Raji (cell line): ENCODE measurements around the gene BTBD10.

Source experiments
- POLR2A ChIP-seq: IDR thresholded peaks from 2 replicates; pipeline ENCODE4 v1.6.1; 2011; ENCODE audit warnings: low read depth, low read length, control low read depth; ENCODE audit not compliant: insufficient read depth

Gene BTBD10

DNA sequence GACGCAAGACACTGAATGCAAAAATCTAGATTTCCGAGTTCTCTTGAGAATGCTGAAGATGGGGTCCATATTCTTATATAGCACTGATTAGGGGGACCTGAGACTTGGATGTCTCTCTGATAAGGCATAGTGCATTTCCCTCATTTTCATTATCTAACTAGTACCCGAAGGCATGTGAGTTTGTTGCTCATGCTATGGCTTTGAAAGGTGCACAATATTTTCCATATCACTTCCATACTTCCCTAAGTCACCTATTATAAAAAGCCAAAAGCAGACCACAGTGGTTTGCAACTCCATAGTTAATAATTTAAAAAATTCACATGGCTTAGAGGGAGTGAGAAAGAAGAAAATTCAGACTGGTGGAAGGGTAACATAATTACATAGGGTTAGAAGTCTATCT, 1.7 kb downstream of the BTBD10 start:
- no peak for TF ChIP-seq POLR2A

DNA sequence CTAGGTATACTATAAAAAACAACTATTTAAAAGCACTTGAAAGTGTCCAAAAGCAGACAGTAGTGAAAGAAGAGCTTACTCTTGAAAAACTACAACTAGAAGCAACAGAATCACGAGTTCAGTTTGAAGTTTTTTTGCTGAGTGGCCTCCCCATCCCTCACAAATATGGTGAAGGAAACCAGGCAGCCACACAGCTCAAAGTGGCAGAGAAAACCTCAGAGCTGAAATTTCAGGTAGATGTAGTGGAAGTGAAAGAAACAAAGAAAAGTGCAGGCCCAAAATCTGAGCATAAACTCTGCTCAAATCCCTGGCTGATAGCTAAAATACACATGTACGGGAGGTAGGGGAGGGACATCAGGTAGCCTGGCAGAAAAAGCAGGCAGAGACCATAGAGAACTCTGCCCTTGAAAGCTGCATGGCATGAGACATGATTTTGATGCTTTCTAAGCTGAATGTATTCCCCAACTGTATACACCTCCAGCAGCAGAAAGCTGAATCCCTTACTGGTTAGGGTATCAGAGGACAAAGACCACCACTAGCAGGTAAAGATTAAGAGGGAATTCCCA, 12.1 kb downstream of the BTBD10 start:
- TF ChIP-seq POLR2A: no peak

DNA sequence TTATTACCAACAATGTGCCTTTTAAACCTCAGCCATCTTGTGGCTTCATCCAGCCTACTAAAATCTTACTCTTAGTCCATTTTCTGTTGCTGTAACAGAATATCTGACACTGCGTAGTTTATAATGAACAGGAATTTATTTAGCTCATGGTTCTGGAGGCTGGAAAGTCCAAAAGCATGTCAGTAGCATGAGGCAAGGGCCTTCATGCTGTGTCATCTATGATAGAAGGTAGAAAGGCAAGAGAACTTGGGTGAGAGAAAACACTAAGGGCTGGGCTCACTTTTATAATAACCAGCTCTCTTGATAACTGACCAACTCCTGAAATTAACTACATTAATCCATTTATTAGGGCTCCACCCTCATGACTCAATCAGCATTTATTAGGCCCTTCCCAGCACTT, 13.5 kb downstream of the BTBD10 start:
- no peak for TF ChIP-seq POLR2A

DNA sequence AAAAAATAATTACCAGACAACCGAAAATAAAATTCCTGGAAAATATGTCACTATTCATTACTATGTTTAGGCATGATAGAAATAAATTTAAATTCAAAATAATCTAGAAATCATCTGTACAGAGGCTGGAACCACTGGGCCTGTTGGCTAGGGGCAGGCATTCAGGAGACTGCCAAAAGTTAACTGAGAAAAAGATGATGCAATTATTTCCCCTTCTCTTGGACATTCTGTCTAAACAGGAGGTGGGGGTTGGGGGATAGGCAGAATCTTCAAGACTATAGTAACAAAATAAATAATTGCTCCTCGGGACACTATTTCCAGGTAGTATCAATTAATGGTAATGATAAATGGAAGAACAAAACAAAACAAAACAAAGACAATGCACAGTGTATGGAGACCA, 14.1 kb downstream of the BTBD10 start:
- TF ChIP-seq POLR2A: no peak

DNA sequence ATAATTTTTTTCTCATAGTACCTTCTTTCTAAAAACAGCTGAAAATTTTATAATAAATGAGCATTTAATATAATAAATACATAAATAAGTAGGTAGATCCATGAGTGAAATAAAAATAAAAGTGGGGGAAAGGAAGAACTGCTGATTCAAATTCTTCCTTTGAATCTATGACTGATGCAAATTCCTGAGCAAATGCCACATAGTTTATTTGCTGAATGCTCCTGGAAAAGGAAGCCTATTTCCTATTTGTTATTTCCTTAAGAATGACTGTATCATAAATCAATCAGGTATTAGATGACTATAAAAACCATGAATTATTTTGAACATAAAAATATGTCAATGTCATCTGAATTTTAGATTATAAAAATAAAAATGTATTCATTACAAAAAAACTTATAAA, 16.6 kb downstream of the BTBD10 start:
- TF ChIP-seq POLR2A: no peak

DNA sequence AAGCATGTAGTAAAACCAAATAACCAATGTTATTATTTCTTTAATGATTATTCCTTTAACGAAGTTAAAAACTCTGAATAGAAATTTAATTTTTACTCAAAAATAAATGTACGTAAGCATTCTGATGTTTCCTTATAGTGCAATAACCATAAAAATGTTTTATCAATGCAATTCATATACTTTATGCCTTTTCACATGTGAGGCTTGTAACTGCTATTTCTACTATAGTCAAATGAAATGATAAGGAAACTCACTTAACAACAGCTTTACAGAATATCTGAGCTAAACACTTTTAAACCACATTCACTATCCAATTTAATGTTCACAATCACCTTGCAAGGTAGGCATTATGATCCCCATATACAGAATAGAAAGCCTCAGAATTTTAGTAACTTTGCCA, 17.4 kb downstream of the BTBD10 start:
- TF ChIP-seq POLR2A: no peak

DNA sequence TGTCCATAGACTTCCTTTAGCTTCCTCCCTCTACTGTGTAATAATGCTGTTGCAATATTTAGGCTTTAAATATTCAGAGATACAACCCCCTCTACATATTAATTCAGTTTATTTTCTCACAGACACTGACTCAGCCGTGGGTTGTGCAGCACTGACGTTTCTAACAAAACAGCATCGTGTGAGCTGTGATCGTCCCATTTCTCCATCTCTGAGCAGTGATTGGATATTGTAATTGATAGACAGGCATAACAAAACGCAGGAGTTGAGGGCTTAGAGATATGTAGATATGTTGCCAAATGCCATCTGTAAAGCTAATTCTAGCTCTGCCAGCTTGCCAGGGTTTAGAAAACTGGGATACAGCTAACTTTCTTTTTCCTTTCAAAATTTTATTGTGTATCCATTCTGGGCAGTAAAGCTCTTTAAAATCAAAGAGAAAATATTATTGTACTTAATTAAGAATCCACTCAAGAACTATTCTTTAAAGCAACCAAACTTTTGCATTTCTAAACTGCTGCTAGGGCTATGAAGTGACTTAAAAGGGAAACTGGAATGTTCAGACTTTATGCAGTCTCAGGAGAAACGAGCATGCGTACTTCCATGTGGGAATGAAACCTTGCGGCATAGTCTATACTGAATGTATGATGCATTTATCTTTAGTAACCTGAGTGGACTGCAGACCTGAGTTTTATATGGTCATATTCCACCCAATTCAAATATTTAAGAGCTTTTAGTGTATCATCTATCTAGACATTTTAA, 22.7 kb downstream of the BTBD10 start:
- no peak for TF ChIP-seq POLR2A

DNA sequence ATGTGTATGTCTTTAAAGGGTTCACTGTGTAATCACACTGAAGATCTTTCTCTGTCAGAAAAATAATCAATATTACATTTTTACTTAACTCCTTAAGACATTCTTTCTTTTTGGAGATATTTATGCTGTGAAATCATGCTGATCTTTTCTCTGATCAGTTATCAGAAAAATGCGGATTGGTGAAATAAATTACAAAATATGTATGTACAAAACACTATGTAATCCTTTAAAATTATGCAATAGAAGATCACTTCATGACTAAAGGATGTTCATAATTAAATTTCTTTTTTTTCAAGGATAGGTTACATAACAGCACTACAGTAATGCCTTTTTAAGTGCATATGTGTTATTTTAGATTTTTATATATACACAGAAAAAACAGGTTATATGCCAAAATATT, 24.7 kb downstream of the BTBD10 start:
- no peak for TF ChIP-seq POLR2A

DNA sequence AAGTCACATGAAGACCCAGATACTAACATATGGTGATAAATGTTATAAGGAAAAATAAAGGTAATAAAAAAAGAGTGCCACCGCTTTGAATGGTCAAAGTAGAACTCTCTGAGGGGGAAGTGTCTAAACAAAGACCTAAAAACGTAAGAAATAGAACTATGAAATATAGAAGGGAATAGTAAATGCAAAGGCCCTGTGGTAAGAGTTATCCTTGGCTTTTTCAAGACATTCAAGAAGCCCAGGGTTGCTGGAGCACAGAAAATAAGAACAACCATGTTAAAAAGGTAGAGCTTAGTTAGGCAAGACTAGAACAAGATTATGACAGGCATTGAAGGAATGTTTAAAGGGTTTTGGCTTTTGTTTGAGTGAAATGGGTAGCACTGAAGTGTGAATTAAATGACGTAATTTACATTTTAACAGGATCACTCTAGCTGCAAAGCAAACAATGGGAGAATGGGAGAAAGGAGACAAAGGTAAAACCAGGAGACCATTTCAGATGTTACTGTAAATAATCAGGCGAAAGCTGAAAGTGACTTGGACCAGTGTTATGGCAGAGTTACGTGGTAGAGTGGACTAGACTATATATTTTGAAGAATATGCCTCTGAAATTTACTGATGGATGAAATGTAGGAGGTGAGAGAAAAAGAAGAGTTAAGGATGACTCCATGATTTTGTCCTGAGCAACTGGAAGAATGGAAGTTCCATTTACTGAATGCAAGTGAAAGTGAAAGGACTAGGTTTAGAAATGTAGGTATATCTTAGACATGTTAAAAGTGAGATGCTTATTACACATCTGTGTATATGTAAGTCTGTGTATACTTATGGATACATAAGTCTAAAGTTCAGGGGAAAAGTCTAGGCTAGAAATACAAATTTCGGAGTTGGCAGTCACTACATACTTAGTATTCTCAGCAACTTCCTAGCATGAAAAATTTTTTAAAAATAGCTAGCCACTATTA, 28.5 kb downstream of the BTBD10 start:
- no peak for TF ChIP-seq POLR2A

DNA sequence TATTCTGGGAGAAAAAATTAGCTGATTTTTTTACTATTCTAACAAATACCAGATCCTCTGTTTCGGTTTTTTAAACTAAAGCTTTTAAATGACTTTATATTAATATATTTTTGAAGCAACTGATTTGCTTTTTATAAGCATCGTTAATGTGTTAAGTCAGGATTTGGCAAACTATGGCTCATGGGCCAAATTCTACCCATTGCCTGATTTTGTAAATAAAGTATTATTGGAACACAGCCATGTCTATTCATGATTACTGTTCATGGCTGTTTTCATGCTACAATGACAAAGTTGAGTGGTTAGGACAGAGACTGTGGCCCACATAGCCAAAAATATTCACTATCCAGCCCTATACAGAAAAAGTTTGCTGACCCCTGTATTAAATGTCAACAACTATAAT, 29.6 kb downstream of the BTBD10 start:
- no peak for TF ChIP-seq POLR2A

DNA sequence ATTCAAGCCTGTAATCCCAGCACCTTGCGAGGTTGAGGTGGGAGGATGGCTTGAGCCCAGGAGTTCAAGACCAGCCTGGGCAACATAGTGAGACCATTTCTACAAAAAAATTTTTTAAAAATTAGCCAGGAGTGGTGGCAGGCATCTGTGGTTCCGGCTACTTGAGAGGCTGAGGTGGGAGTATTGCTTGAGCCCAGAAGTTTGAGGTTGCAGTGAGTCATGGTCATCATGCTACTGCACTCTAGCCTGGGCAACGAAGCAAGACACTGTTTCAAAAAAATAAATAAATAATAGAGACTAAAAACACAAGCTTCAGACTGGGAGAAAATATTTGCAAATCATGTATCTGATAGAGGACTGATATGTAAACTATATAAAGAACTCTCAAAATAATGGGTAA, 33.2 kb downstream of the BTBD10 start:
- no peak for TF ChIP-seq POLR2A

DNA sequence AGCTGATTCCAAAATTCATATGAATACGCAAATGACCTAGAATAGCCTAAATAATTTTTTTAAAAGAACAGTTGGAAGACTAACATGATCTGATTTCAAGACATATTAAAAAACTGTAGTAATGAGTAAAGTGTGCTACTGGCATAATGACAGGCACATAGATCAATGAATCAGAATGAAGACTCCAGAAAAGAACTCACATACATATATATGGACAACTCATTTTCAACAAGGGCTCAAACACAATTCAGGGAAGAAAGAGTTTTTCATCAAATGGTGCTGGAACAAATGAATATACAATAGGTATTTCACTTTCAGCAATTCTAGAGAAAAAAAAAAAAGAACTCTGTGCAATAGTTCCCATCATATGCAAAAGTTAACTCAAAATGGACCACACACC, 33.7 kb downstream of the BTBD10 start:
- TF ChIP-seq POLR2A: no peak

DNA sequence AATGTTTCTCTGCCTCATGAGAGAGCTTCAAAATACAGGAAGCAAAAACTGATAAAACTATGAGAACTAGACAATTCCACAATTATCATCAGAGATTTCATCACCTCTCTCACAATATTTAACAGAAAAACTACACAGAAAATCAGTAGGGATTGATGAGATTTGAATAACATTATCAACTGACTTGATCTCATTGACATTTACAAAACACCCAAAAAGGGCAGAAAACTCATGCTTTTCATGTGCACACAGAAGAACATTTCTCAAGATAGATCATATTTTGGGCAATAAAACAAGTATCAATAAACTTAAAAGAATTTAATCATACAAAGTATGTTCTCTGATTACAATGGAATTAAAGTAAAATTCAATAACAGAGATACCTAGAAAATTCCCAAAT, 35.6 kb downstream of the BTBD10 start:
- TF ChIP-seq POLR2A: no peak

DNA sequence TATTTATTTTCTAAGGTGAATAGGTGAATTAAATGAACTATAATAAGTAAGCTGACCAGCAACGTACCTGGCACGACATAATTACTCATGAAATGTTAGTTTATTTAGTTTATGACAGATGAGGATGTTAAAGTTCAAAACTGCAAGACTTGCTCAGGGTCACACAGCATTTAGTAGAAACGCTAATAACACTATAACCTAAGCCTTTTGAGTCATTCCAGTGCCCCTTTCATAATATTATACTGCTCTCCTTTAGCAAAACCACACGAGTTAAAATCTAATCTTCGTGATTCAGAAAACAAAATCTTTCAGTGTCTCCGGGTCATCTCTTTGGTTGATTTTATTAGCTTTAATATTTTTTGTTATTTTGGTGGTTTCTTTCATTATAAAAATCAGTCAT, 39.6 kb downstream of the BTBD10 start:
- no peak for TF ChIP-seq POLR2A

DNA sequence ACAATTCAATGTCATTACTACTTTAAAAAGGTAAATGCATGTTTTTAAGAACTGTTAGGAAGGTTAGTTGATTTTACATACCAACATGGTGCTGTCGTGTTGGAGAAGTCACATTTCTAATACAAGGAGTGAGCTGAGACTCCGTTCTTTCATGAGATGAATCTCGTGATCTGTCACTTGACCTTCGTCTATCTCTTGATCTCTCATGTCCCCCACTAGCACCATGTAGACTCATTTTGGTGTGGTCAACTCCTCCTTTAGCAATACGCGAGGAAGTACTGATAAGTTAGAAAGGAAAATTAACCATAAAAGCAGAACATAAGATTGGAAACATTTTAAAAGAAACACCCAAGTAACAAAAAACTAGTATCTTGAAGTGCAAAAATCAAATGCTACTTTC, 41.5 kb downstream of the BTBD10 start:
- no peak for TF ChIP-seq POLR2A

DNA sequence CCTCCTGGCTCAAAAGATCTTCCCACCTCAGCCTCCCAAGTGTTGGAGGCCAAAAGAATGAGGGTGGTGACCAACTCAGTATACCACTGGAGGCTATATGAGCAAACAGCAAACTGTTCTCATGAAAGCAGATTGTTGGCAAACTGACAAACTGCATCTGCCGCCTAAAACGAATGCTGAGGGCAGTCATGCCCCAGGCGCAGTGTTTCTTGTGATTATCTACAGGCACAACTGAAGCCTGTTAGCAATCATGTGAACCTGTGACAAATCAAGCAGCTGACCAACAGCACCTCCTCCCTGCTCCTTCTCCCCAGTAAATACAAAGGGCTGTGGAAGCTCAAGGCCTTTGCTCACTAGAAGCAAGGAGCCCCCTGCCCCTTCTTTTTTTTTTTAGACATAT, 47.8 kb downstream of the BTBD10 start:
- TF ChIP-seq POLR2A: no peak

DNA sequence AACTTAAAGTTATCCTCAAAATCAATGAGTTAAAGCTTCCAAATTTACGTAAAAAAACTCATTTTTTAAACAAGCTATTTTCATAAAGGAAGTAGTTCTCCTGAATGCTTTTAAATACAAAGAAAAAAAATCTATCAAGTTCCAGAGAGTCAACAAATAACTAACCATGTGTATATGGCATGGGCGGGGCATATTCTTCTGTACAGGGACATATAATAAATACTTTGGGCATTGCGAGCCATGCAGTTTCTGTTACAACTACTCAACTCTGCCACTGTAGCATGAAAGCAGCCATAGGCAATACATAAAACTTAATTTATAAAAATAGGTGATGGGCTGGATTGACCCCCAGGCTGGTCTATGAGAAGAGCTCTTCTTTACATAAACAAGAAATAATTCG, 57.8 kb downstream of the BTBD10 start:
- no peak for TF ChIP-seq POLR2A

DNA sequence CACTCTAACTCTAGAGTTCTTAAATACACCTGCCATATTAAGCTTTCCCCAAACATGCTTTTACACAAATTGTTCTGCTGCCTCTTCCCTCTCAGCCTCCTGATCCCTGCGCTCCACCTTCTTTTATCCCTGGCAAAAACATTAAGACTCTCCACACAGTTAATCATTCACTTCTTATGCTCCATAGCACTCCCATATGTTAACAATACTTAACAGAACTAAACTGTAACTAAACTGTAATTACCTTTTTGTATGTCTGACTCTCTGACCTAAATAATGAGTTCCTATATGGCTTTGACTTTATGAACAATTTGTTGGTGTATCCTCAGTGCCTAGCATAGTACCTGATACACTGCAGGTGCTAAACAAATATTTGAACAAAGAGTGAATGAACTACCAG, 71.8 kb downstream of the BTBD10 start:
- no peak for TF ChIP-seq POLR2A
